ENCODE measurements around the gene FGFR3. TPM values are rescaled to one million over a fixed set of nuclear protein-coding genes. Genes with fewer than 3 reads are reported as not detected.

FGFR3 gene
- total RNA-seq, 1 experiment from 2014 or later, result 49.9 TPM

DNA sequence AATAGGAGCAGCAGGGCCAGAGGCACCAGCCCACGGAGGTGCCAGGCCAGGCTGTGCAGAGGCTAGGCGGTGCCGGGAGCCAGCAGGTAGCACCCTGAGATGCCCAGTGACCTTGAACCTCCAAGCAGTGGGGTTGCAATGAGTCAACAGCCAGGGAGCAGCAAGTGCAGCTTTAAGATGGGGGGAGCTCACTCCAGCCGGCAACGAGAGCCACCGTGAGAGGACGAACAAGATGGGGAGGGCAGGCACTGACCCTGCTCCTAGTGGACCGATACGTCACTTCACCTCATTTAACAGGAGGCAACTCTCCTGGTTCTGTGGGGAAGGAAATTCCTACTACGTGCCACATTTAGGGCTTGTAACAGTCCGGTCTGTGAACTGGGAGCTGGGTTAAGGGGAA is 58.1 kb downstream of the FGFR3 start:
- in situ Hi-C loops (cut with HindIII; ENCODE audit: low sequenced_read_pairs), result no loop called here
- DNase-seq (ENCODE audit: low spot score), result peak; percentile 66

GRCh38 chr4:1851575-1852410 is 58.7 kb downstream of the FGFR3 start:
- in situ Hi-C loops (cut with HindIII; ENCODE audit: low sequenced_read_pairs), result no loop called here
- peak; percentile 81 for DNase-seq (ENCODE audit: low spot score)

GRCh38 chr4:1852904-1853623 is 60.0 kb downstream of the FGFR3 start:
- in situ Hi-C loops (cut with HindIII; ENCODE audit: low sequenced_read_pairs), result no loop called here
- no peak for DNase-seq (ENCODE audit: low spot score)

DNA sequence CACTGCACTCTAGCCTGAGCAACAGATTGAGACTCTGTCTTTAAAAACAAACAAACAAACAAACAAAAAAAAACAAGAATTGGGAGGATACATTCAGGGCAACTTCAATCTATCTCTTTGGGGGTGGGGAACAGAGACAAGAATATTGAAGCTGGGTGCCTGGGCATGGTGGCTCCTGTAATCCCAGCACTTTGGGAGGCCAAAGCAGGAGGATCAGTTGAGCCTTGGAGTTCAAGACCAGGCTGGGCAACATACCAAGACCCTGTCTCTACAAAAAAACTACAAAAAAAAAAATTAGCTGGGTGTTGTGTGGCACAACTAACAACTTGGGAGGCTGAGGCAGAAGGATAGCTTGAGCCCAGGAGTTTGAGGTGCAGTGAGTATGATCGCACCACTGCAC is 61.7 kb downstream of the FGFR3 start:
- DNase-seq (ENCODE audit: low spot score), result no peak
- in situ Hi-C loops (cut with HindIII; ENCODE audit: low sequenced_read_pairs), result no loop called here

DNA sequence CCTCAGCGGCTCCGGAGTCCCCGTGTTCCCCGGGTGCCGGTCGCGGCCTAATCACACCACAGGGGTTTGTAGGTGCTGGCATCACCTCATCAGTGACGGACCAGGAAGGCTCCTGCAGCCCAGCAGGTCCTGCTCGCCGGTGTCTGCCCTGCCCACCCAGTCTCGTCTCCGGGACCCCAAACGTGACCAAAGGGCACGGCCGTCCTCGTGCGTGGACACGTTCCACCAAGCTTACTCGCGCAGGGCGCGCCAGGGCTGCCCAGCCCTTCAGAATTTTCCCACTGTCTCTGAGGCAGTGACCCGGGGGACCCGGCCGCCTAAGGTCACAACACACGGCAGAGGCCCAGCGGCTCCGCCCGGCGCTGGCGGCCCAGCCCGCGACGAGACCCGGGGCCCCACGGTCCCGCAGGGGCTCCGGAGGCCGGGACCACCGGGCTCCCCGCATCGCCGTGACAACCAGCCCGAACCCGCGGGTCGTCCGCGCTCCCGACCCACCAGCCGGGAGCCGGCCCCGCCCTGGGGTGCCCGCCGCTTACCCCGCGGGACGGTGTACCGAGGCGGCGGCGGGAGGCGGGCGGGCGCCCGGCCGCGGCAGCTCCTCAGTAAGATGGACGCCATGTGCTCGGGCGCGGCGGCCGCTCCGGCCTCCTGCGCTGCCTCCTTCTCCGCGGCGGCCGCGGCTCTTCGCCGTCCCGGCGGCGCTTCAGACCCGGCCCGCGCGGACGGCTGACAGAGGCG is 62.4 kb downstream of the FGFR3 start:
- DNase-seq (ENCODE audit: low spot score), result no peak
- in situ Hi-C loops (cut with HindIII; ENCODE audit: low sequenced_read_pairs), result no loop called here

GRCh38 chr4:1856071-1856942 is 63.2 kb downstream of the FGFR3 start, which contains the start of gene LETM1:
LETM1 (minus strand) TSS chr4:1856156; CDS start chr4:1855950, 206 bp downstream.
- DNase-seq (ENCODE audit: low spot score), result peak; percentile 94
- in situ Hi-C loops (cut with HindIII; ENCODE audit: low sequenced_read_pairs), result no loop called here

- in situ Hi-C loops (cut with HindIII; ENCODE audit: low sequenced_read_pairs), result no loop called here
- DNase-seq (ENCODE audit: low spot score), result peak; percentile 32
Measured at GRCh38 chr4:1856943-1857699, 64.0 kb downstream of the FGFR3 start.

GRCh38 chr4:1857931-1858330 is 64.8 kb downstream of the FGFR3 start:
- in situ Hi-C loops (cut with HindIII; ENCODE audit: low sequenced_read_pairs), result no loop called here
- DNase-seq (ENCODE audit: low spot score), result no peak

Other genes starting within 250 kb of the FGFR3 start
- gene FAM53A, start 109.0 kb upstream of the FGFR3 start, total RNA-seq (2014; rRNA removed; shearing (Covaris generic)), result 4.0 and 24.1 TPM in 2 replicates
- gene SLBP, start 81.0 kb upstream of the FGFR3 start, total RNA-seq (2014; rRNA removed; shearing (Covaris generic)), result 98.5 and 101 TPM in 2 replicates
- 51.6 and 91.7 TPM in 2 replicates for gene TMEM129, start 72.0 kb upstream of the FGFR3 start, total RNA-seq (2014; rRNA removed; shearing (Covaris generic))
- 139 and 164 TPM in 2 replicates for gene TACC3, start 71.8 kb upstream of the FGFR3 start, total RNA-seq (2014; rRNA removed; shearing (Covaris generic))
- gene LETM1, start 62.9 kb downstream of the FGFR3 start, total RNA-seq (2014; rRNA removed; shearing (Covaris generic)), result 67.5 and 83.2 TPM in 2 replicates
- 44.4 and 86.9 TPM in 2 replicates for gene NSD2, start 78.1 kb downstream of the FGFR3 start, total RNA-seq (2014; rRNA removed; shearing (Covaris generic))
- 32.5 and 38.1 TPM in 2 replicates for gene NELFA, start 215.7 kb downstream of the FGFR3 start, total RNA-seq (2014; rRNA removed; shearing (Covaris generic))

Data from G401 (cell line).